GM18870 (cell line): ENCODE data around the gene TAS2R13.

Experiments used
- ATAC-seq: cut with Tn5 transposase; IDR thresholded peaks from one replicate; pipeline ENCODE4 v1.9.1; 2021; ENCODE audit warnings: moderate library complexity; ENCODE audit not compliant: unreplicated experiment

Gene TAS2R13

GRCh38 chr12:10909462-10909861 lies at the start of gene TAS2R13:
Gene TAS2R13 (minus strand): TSS chr12:10909562. CDS start chr12:10909298, 264 bp downstream.
- no peak for ATAC-seq

GRCh38 chr12:10957741-10958140 lies 48.4 kb upstream of the TAS2R13 start:
- no peak for ATAC-seq

GRCh38 chr12:10956085-10956484 lies 46.7 kb upstream of the TAS2R13 start:
- no peak for ATAC-seq

- no peak for ATAC-seq
These were observed 43.3 kb upstream of the TAS2R13 start for GRCh38 chr12:10952645-10953044.

- ATAC-seq, result no peak
These were observed 33.8 kb upstream of the TAS2R13 start for GRCh38 chr12:10943167-10943566.

- ATAC-seq, result no peak
These were observed 32.7 kb upstream of the TAS2R13 start for GRCh38 chr12:10941916-10942607.

GRCh38 chr12:10941369-10941768 lies 32.0 kb upstream of the TAS2R13 start:
- ATAC-seq, result no peak

- no peak for ATAC-seq
These were observed 31.0 kb upstream of the TAS2R13 start for GRCh38 chr12:10940389-10940788.

- no peak for ATAC-seq
These were observed 29.8 kb upstream of the TAS2R13 start, which contains the start of gene TAS2R14 for GRCh38 chr12:10939163-10939562. Gene TAS2R14 (minus strand): TSS chr12:10939263. CDS start chr12:10939207, 56 bp downstream.

- ATAC-seq, result no peak
These were observed 27.1 kb upstream of the TAS2R13 start for GRCh38 chr12:10936506-10936905.

GRCh38 chr12:10928746-10929286 lies 19.5 kb upstream of the TAS2R13 start, which contains the start of gene PRH2:
Gene PRH2 (plus strand): TSS chr12:10929236. CDS start chr12:10929274, 38 bp downstream.
- no peak for ATAC-seq

- no peak for ATAC-seq
These were observed 16.9 kb upstream of the TAS2R13 start for GRCh38 chr12:10926269-10926668.

GRCh38 chr12:10919809-10920208 lies 10.4 kb upstream of the TAS2R13 start:
- ATAC-seq, result no peak

GRCh38 chr12:10910380-10910779 lies 1.0 kb upstream of the TAS2R13 start:
- ATAC-seq, result no peak

GRCh38 chr12:10904686-10905085 lies 4.7 kb downstream of the TAS2R13 start:
- ATAC-seq, result no peak

GRCh38 chr12:10901427-10901826 lies 7.9 kb downstream of the TAS2R13 start:
- no peak for ATAC-seq

GRCh38 chr12:10900972-10901371 lies 8.4 kb downstream of the TAS2R13 start:
- ATAC-seq, result no peak

- no peak for ATAC-seq
These were observed 8.8 kb downstream of the TAS2R13 start for GRCh38 chr12:10900530-10900929.

- no peak for ATAC-seq
These were observed 12.5 kb downstream of the TAS2R13 start for GRCh38 chr12:10896854-10897253.

- ATAC-seq, result no peak
These were observed 17.4 kb downstream of the TAS2R13 start for GRCh38 chr12:10891937-10892336.

- no peak for ATAC-seq
These were observed 20.1 kb downstream of the TAS2R13 start for GRCh38 chr12:10889226-10889625.

GRCh38 chr12:10884086-10884725 lies 25.2 kb downstream of the TAS2R13 start, which contains the start of gene PRH1:
Gene PRH1 (minus strand): TSS chr12:10884255. CDS start chr12:10884217, 38 bp downstream.
- no peak for ATAC-seq
